H54 (cell line): ENCODE measurements around the gene SEPSECS.

ENCODE experiments used
- DNase-seq: peaks from one replicate; pipeline ENCODE4 v3.0.0; 2011; ENCODE audit warnings: low spot score, mixed read lengths; ENCODE audit not compliant: insufficient read length
- FAIRE-seq: peaks from 3 replicates; lab custom pipeline; 2011; peaks lifted over from hg19 to GRCh38; lab: Jason Lieb, UNC
- POLR2A ChIP-seq: IDR thresholded peaks from 2 replicates; pipeline ENCODE4 v1.6.1; 2011; ENCODE audit warnings: low read depth, mild to moderate bottlenecking, low read length

SEPSECS gene

DNA sequence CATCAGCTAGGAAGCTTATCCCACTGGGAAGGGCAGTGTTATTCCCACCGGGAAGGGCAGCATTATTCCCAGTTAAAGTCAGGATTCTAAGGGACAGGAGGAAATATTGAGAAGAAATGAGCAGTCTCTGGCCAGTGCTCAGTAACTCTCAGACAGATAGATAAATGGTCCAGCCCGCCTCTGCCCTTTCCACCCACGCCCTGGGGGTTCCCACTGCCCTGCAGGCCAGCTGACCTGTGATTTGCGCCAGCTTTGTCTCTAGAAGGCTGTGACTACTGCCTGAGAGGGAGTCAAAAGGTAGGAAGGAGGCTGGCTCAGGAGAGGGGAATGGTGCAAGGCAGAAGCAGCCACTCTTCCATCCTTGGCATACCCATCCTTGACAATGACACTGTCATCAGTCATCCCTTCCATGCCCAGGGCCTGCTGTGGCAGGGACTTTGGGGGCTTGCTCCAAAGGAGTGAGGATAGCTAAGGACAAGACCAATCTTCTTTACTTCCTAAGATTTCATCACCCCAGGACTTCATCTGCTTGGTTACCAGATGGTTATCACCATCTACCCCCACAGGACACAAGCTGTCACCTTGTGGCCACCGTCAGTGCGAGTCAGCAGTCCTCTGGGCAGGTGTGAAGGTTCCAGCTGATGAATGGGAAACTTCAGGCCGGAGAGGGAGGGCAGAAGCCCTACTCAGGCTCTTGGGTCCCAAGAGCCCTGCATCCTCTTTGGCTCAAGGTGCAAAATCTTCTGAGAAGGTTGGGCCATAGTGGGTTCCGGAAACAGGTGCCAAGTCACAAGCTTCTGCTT lies 49.5 kb downstream of the SEPSECS start:
- no peak for FAIRE-seq
- DNase-seq = no peak
- TF ChIP-seq POLR2A = no peak

DNA sequence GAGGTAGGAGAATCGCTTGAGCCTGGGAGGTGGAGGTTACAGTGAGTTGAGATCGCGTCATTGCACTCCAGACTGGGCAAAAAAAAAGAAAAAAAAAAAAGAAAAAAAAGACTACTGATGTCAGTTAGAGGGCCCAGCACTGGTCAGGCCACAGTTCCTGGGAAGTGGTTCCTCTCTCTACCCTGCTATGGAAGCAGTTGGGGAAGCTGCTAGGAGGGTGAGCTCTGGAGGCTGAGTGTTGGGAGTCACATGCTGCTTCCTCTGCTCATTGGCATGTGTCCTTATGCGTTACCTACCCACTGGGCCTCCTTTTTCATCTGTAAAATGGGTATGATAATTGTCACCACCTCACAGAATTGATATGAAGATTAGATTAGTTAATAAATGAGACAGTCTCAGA lies 50.7 kb downstream of the SEPSECS start:
- FAIRE-seq = no peak
- TF ChIP-seq POLR2A = no peak
- no peak for DNase-seq

DNA sequence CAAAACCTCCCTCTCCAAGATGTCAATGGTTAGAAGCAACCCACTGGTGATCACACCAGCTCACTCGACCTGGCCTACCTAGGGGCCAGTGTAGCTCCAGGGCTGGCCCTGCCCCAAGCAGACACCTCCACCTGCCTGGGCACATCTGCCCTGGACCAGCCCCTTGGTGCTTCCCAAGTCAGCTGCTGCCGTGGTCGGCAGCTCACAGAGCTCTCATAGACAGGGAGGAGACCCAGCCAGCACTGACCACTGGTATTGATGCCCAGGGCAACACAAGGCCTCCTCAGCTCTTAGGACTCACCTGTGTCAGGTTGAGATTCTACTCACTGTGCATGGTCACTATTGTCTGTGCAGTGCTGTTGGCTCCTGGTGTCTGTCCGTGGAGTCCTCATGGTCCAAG lies 51.7 kb downstream of the SEPSECS start:
- TF ChIP-seq POLR2A = no peak
- FAIRE-seq = no peak
- DNase-seq = no peak

DNA sequence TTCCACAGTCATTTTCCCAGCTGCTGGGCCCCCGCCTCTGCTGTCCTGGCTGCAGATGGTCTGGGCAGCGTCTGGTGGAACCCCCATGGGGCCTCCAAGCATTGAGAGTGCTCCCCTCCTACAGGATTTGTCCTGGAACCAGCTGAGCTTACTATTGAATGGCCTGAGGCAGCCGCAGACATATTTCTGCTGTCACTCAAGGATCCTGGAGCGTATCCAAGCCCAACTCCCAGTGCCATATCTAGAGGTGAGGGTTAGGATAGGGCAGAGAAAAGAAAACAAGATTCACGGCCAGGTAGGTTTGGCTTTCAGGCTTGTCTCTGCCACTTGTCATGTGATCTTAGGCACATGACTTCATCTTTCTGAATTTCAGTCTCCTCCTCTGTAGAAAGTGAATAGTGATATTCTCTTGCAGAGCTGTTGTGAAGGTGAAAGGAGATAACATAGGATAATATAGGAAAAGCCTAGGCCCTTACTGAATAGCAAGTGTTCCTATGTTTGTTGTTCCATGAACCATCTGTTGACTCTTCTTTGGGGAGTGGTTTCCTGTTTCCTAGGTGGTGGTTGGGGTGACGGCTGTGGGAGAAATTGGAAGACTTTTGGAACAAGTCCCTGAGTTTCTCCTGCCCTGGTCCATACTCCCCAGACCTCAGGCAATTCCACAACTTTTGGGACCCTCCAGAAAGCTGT lies 52.3 kb downstream of the SEPSECS start:
- no peak for TF ChIP-seq POLR2A
- FAIRE-seq = no peak
- no peak for DNase-seq

DNA sequence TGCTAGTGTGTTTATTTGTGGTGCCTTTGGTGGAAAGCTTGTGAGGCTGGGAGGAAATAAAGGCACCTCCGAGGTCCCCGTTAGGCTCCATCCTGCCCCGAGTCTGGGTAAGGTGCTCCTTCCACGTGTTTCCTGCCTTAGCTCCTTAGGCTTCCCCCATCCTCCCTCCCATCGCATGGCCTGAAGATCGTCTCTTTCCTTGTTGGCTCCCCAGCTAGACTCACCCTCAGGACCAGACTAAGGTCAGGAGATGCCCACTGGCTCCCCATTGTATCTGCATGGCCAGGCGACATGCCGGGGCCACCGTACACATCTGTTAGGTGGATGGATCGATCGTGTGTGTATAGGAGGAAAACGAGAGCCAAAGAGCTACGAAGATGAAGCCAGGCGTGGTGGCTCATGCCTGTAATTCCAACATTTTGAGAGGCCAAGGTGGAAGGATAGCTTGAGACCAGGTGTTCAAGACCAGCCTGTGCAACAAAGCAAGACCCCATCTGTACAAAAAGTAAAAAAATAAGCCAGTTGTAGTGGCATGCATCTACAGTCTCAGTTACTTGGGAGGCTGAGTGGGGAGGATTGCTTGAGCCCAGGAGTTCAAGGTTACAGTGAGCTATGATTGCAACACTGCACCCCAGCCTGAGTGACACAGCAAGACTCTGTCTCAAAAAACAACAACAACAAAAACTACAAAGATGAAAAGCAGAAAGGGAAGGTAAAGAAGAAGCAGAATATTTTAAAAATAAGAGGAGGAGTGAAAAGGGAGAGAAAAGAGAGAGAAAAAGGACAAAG lies 53.7 kb downstream of the SEPSECS start:
- FAIRE-seq (no peak), DNase-seq (no peak)
- no peak for TF ChIP-seq POLR2A

DNA sequence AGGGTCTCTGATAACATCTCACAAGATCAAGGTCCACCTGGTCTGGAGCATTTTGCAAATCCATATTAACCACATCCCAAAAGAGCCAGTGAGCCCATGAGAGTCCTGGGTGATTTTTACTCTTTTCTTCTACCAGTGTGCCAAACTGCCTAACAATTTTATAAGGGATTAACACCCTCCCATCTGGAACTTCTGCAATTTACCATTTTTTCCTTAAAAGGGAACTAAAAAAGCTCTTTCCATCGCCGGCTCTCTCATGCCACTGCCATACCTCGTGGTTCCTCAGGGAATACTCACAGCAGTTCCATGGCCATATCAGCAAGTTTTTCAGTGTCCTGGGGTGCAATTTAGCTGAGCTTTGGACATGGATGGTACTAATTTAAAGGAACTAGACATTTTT lies 55.7 kb downstream of the SEPSECS start:
- FAIRE-seq (no peak), DNase-seq (no peak)
- no peak for TF ChIP-seq POLR2A

DNA sequence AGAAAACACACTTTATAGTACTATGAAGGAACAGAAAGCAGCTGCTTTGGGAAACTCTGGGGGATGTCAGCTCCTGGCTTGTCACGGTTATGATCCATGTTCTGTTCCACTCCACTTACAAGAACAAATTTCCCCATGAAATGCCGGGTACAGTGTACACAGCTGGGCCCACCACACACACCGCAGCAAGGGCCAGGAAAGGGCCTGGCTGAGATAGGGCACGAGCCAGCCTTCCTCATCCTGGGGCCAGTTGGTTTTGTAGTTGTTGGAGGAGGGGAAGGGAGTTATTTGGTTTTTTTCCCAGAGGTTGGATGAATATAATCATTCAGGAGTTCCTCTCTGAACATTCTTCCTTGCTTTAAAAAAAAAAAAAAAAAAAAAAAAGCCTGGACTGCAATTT lies 56.8 kb downstream of the SEPSECS start:
- TF ChIP-seq POLR2A = no peak
- FAIRE-seq = no peak

DNA sequence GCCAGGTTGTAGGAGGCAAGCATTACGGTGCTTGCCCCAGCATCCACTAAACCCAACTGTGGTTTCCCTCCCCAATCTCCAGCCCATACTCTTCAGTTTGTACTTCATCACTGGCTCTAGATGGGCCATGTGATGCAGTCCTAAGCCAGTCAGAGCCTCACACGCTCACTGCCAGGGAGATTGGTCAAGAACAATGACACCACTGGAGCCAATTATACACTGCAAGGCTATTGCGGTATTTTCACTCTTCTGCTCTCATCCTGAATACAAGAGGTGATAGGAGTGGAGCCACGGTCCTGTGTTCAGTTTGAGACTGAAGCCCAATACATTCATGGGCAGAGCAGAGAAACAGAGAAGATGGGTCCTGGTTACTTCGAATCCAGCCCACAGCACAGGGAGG lies 58.4 kb downstream of the SEPSECS start:
- DNase-seq (no peak), FAIRE-seq (no peak)
- no peak for TF ChIP-seq POLR2A

More for the DNA sequence above, 56.8 kb downstream of the SEPSECS start:
- no peak for DNase-seq

DNA sequence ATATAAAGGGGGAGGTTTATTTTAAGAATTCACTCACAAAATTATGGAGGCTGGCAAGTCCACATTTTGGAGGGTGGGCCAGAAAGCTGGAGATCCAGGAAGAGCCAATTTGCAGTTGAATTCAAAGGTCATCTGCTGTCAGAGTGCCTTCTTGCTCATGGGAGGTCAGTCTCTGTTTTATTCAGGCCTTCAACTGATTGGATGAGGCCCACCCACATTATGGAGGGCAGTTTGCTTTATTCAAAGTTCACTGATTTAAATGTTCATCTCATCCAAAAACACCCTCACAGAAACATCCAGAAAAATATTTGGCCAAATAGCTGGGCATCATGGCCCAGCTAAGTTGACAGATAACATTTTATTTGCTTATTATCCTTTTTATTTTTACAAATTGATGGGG lies 59.5 kb downstream of the SEPSECS start:
- FAIRE-seq (no peak), DNase-seq (no peak)
- no peak for TF ChIP-seq POLR2A

DNA sequence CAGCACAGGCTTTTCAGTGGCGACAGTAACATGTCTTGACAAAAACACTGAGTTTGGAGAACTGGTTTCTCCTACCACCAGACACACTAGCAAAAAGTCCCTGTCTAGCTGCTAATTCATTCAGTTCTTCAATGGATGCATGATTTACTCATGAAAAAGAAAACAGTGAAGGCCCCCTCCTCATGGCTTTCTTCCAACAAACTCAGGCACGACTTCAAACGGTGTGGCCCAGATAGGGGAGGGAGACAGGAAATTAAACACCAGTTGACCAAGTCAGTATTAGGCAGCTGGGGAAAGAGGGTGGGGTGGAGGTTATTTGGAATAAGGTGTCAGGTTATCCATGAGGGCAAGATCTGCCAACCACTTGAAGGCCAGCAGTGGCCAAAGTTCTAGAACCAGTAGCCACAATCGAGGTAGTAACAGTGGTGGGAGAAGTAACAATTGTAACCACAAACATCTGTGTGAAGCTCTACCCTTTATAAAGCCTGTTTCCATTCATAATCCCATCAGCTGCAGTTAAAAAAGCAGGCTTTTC lies 60.2 kb downstream of the SEPSECS start:
- DNase-seq (no peak), FAIRE-seq (no peak)
- no peak for TF ChIP-seq POLR2A

DNA sequence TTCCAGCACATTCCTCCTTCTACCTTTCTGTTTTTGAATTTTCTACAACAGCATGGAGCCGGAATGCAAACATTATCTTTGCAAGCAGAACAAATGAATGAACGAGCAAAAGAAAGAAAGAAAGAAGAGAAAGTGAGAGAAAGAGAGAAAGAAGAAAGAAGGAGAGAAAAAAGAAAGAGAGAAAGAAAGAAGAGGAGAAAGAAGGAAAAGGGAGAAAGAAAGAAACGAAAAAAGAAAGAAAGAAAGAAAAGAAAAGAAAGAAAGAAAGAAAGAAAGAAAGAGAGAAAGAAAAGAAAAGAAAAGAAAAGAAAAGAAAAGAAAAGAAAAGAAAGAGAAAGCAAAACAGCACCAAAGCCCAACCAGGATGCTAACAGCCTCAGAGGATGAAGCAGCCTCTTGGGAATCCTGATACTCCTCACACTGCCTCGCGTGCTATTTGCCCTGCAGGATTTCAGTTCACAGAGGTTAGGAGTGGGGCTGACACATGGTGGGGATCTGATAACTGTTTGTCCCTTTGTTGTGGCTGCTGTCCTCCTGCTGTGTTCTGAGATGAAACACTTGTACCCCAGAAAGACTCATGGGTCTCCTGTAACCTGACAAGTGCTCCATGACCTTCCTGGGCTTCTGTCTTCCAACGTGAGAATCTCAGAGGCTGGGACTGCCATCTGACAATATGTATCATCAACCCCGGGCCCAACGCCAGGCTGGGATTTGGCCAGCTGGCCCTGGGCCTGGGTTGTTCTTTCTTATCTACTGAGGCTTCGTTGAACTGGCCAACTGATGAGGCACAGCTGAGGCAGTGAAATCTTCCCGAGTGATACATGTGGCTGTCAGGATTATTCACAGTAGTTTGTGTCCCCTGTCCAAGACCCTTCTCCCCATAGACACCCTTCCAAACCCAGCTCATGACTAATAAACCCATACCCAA lies 61.0 kb downstream of the SEPSECS start:
- TF ChIP-seq POLR2A = no peak
- no peak for FAIRE-seq
- DNase-seq = no peak

DNA sequence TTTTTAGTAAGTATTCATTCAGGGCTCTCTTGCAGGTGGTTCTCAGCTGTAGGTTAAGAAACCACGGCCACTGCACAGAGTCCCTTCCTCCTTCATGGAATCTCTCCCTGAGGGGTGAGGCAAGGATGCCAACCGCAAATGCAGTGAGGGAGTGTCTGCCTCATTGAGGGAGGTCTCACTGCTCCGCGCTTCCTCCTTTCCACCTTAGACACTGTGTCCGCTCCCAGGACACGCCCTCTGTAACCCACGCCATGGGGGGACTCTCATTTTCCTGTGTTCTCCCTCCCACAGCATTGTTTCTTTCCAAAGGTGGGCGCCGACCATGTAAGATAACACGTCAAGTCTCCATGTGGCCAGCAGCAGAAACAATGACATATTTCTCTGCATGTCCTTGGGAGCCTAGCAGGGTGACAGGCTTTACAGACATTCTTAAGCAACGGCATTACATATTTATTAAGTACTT lies 63.2 kb downstream of the SEPSECS start:
- no peak for DNase-seq
- FAIRE-seq = no peak
- no peak for TF ChIP-seq POLR2A
